NCI-H187 treated with DMSO at 0.1 percent for 48 hours (cell line): Measurements from ENCODE around the gene ST3GAL4.

Experiments used
- DNase-seq: peaks from one replicate; lab custom pipeline; 2025; lab: John Stamatoyannopoulos, UW

The ST3GAL4 gene

GRCh38 chr11:126329644-126330211, 25.8 kb upstream of the ST3GAL4 start:
- DNase-seq, result no peak

DNA sequence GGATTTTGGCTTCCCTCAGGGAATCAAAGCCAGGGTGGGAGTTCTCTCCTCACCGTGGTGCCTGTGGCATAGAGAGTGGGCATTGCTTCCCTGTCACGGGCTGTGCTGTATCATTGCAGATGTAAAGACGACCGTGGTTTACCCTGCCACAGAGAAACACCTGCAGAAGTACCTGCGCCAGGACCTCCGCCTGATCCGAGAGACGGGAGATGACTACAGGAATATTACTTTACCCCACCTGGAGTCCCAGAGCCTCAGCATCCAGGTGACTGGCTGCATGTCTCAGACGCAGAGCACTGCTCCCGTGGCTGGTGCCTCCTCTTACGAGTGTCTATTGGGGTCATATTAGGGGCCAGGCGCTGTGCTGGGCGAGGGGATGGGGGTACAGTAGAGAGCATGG, 24.2 kb upstream of the ST3GAL4 start:
- no peak for DNase-seq

GRCh38 chr11:126332221-126332711, 23.2 kb upstream of the ST3GAL4 start:
- no peak for DNase-seq

DNA sequence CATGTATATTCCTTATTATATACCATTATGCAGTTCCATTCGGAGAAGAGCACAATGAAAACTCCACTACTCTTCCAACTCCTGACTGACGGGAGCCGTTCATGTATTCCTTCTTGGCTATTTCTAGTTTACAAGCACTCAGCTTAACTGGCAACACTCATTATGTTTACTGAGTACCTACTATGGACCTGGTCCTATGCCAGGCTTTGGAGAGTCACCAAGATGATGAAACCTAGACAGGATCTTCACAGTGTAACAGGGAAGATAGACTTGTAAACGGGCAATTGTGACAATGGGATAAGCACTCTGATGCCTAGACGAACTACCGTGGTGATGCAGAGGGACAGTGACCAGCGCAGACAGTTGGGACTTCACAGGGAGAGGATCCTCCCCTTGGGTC, 22.3 kb upstream of the ST3GAL4 start:
- no peak for DNase-seq

GRCh38 chr11:126334659-126335462, 20.6 kb upstream of the ST3GAL4 start:
- DNase-seq, result no peak

GRCh38 chr11:126335463-126335760, 20.1 kb upstream of the ST3GAL4 start:
- no peak for DNase-seq

- DNase-seq, result no peak
Measured at GRCh38 chr11:126336138-126336541, 19.3 kb upstream of the ST3GAL4 start.

GRCh38 chr11:126336671-126337101, 18.8 kb upstream of the ST3GAL4 start:
- no peak for DNase-seq

DNA sequence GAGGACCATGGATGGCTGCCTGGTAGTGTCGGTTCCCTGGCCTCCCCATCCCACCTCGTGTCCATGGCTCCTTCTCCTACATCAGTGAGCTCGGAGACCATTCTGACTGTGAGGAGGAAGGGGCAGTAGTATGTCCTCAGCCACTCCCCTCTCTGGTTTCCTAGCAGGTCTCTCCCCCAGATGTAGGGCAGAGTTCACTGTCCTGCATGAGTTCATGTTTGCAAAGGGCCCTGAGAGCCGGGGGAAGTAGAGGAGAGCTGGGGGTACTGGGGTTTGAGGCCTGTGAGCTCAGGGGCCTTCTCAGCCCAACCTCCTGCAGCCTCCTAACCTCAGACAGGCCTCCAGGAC, 18.4 kb upstream of the ST3GAL4 start:
- no peak for DNase-seq

- DNase-seq, result no peak
Measured at GRCh38 chr11:126337474-126338241, 17.8 kb upstream of the ST3GAL4 start.

DNA sequence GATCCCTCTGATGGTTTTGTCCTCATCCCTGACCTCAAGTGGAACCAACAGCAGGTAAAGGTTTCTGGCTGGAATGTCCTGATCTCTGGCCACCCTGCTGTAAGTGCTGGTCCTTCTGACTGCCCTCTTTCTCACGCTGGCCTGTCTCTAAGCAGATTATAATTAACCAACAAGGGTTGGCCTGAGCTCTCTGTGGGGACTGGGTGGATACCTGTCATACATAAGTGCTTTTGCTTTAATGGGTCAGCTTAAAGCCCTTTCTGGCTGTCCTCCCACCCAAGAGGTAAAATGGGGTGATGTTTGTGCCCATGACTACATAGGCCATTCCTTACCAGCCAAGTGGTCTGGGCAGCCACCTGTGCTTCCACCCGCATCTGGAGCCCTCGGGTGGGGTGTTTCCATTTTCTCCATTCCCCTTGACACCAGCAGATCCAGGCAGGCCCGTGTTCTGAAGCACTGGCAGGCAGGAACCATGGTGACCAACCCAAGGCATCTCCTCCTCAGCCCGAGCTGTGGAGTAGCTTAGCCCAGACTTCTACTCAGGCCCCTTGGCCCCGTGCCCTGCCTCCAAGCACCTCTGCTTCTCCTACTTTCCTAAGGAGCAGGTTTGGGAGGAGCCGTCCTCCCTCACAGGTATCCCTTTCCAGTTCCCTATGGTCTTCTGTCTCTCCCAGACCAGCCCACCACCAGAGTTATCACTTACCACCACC, 17.0 kb upstream of the ST3GAL4 start:
- DNase-seq, result no peak

DNA sequence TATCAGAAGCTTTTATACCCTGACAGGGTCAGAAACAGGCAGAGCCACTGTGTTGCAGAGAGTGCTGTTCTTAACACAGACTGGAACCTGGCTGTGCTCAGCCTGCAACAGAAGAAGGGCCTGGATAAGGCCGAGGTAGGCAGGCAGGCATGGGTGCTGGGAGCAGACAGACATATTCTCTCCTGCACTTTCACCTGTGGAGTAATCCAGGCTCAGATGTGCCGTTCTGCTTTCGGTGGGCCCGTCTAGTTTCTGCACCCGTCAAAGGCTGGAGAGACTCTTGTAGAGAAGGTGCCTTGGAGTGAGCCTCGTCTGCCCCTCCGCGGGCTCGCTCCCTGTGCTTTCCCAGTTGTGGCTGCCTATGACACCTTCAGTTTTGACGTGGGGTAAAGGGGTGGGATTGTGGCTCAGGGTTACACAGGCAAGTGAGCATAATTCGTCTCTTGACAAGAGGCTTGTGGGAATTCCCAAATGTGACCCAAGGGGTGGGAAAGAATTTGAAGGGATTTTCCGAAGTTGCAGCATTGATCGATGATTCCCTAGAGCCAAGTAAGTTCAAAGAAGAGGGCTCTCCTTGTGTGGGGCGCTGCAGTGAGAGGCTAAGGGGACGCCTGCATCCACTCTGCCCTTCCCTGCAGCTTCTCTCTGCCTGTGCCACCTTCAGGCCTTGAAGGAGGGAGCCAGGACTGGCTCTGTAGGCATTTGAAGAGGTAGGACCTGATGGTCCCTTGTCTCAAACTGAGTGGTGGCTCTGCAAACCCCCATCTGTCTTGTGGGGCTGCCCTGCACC, 16.2 kb upstream of the ST3GAL4 start:
- no peak for DNase-seq

DNA sequence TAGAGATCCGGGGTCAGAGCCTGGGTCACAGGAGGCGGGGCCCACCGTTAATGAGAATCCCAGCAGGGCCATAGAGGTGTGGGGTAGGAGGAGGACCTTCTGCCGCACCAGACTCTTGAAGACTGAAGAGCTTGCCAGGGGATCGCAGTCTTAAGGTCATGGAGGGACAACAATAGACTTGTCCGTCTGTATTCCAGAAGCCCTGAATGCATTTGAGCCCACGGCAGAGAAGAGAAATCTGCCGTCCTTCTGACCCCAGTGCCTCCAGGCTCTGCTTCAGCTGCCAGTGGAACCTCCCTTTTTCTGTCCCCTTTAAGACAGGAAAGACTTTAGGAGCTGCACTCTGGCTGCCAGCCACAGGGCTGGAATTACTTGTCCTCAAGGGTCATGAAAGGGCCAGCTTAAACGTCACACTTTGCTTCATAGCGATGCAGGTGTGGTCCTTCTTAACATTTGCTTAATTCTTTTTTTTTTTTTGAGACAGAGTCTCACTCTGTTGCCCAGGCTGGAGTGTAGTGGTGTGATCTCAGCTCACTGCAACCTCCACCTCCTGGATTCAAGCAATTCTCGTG, 15.5 kb upstream of the ST3GAL4 start:
- no peak for DNase-seq

DNA sequence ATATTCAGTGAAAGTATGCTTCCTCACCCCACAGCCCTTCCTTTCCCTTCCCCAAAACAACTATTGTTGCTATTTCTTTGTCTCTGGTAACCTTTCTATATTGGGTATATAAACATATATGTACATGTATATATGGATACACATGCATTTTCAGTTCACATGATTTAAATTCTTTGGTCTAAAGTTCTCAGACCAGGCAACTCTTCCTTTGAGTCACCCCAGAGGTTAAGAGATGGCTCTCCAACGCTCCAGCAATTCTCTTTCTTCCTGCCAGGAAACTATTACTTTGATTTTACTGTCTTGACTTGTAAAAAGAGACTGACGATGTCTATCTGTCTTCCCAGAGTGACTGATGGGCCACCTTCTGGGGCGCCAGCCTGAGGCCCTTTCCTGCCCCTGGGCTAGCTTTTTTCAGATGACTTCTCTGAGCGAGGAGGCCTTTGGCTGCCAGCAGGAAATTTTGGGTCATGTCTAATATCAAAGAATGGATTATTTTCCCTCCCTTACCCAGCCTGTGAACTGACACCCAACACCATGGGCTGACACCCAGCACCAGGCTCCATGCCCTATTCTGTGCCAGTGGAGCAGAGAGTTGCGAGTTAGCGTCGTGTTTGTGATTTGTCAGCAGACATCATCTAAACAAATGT, 14.4 kb upstream of the ST3GAL4 start:
- DNase-seq, result no peak

- no peak for DNase-seq
Measured at GRCh38 chr11:126341760-126342161, 13.7 kb upstream of the ST3GAL4 start.

DNA sequence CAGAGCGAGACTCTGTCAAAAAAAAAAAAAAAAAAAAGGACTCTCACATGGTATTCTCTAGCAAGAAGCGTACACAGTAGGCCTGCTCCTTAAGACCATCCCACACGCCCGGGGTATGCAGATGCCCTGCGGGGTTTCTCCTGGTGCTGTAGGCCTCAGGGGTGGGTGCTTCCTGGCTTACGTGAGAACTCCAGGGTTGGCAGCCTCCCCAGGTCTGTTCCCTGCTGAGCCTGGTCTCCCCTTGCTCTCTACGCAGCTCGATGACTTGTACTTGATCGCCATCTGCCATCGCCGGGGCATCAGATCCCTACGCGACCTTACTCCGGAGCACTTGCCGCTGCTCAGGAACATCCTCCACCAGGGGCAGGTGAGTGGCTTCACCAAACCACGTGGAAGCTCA, 12.4 kb upstream of the ST3GAL4 start:
- DNase-seq, result no peak

GRCh38 chr11:126344141-126345080, 11.1 kb upstream of the ST3GAL4 start:
- no peak for DNase-seq

DNA sequence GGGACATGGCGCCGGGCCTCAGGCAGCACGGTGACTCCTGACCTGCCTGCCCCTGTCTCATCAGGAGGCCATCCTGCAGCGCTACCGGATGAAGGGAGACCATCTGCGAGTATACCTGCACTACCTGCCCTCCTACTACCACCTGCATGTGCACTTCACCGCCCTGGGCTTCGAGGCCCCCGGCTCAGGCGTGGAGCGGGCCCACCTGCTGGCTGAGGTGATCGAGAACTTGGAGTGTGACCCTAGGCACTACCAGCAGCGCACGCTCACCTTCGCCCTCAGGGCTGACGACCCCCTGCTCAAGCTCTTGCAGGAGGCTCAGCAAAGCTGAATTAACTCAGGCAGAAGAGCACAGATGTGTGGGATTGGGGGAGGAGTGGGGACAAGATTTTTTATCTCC, 10.2 kb upstream of the ST3GAL4 start:
- DNase-seq, result no peak

DNA sequence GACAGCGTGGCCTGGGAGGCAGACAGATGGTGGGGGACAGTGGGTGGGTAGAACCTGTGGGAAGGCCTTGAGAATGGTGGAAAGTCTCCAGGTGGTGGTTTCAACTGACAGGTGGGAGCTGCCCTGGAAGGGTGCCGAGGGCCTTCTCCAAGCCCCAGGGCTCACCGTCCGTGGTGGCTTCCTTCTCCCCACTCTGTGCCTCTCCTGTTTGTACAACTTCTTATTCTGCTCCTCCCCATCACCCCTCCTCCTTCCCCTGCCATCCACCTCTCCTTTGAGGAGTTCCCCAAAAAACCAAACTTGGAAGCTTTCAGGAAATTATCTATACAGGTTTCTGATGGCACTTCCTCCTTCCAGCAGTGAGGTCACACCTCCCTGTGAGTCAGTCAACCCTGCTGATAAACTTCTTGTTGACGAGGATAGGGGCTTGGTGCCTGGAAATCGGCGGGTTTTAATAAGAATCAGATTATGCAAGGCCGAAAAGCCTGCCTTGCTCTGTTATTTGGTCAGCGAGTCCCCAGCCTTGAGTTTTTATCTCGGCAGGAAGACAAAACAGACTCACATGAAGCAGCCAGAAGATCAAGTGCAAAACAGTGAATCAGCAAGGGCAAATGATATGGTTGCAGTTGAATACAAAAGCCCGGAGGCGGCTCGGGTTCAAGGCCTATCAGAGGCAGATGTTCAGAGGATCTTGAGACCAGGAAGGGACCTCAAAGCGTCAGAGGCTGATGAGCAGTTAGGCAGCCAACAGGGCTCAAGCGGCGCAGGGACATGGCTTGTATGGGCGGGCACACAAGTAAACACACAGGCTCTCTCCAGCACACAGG, 9.5 kb upstream of the ST3GAL4 start:
- DNase-seq, result no peak
